Lower leg skin (tissue), 4 donors: ENCODE data around the gene MAGED1. TPM values are rescaled to one million over a fixed set of nuclear protein-coding genes. Genes with fewer than 3 reads are reported as not detected.

Experiments used
- DNase-seq, 2 donors: peaks; one replicate each; pipeline ENCODE4 v3.0.0-alpha.2; 2019; ENCODE audit warnings: low spot score in 2 of 2
- H3K4me3 ChIP-seq: fragments of 200-600 bp; sonication (generic); 2 replicates; pipeline ENCODE4 v1.5.1; 2017; ENCODE audit warnings: mild to moderate bottlenecking, low read depth; ENCODE audit not compliant: poor library complexity, severe bottlenecking
- POLR2A ChIP-seq, 2 donors: fragments of 450-650 bp; IDR thresholded peaks; one replicate each; pipeline ENCODE4 v1.6.1; 2016 to 2017; ENCODE audit warnings: antibody characterized with exemption in 2 of 2, mild to moderate bottlenecking in 1 of 2, moderate library complexity in 1 of 2
- WGBS, 2 donors: methylation state at CpG; one replicate each; pipeline ENCODE4 v1.1.5; 2018; 5-methylcytosine and 5-hydroxymethylcytosine counted together
- intact Hi-C: fragments of 100-400 bp; cut with DNase I; formaldehyde crosslinking; loops from one replicate; pipeline ENCODE4 v1.15.0; 2023; ENCODE audit warnings: low total_unique reads
- total RNA-seq, 4 donors: library from RNA; depleted of rRNA; stranded (reverse); fragments of >200 nt; gene quantifications; one replicate each; pipeline ENCODE4 v1.1.0, GENCODE V29; 2016
- TF ChIP-seq, protein P1 (sequence below), 3 donors: fragments of 450-650 bp; IDR thresholded peaks; one replicate each; pipeline ENCODE4 v1.5.1; 2016; ENCODE audit warnings: antibody characterized with exemption in 3 of 3, mild to moderate bottlenecking in 3 of 3, moderate library complexity in 2 of 3

Gene MAGED1
- total RNA-seq, 4 donors from 2014 or later: 26.0 to 42.3 (median 31.1) TPM

GRCh38 chrX:51891245-51891644 is 2.2 kb upstream of the MAGED1 start:
- no peak for DNase-seq
- intact Hi-C loops: no loop called here
- WGBS, 2 donors: 79 to 88% methylated on average over 1 of the region's 1 CpG
- no peak overlapping the region for H3K4me3 ChIP-seq
- no peak for TF ChIP-seq POLR2A (IDR thresholded peaks at IDR 0.05)
- TF ChIP-seq, protein P1, sequence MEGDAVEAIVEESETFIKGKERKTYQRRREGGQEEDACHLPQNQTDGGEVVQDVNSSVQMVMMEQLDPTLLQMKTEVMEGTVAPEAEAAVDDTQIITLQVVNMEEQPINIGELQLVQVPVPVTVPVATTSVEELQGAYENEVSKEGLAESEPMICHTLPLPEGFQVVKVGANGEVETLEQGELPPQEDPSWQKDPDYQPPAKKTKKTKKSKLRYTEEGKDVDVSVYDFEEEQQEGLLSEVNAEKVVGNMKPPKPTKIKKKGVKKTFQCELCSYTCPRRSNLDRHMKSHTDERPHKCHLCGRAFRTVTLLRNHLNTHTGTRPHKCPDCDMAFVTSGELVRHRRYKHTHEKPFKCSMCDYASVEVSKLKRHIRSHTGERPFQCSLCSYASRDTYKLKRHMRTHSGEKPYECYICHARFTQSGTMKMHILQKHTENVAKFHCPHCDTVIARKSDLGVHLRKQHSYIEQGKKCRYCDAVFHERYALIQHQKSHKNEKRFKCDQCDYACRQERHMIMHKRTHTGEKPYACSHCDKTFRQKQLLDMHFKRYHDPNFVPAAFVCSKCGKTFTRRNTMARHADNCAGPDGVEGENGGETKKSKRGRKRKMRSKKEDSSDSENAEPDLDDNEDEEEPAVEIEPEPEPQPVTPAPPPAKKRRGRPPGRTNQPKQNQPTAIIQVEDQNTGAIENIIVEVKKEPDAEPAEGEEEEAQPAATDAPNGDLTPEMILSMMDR (IDR thresholded peaks at IDR 0.05): no peak

- peak in 1 of 2 donors; percentile 61 for DNase-seq
- no peak for TF ChIP-seq POLR2A (IDR thresholded peaks at IDR 0.05)
- TF ChIP-seq, protein P1 (IDR thresholded peaks at IDR 0.05): no peak
- 20 to 44% methylated on average over 3 to 6 of the region's 6 CpGs for WGBS, 2 donors
- no peak overlapping the region for H3K4me3 ChIP-seq
- intact Hi-C loops: no loop called here
Observed at GRCh38 chrX:51891821-51892551, 1.4 kb upstream of the MAGED1 start.

DNA sequence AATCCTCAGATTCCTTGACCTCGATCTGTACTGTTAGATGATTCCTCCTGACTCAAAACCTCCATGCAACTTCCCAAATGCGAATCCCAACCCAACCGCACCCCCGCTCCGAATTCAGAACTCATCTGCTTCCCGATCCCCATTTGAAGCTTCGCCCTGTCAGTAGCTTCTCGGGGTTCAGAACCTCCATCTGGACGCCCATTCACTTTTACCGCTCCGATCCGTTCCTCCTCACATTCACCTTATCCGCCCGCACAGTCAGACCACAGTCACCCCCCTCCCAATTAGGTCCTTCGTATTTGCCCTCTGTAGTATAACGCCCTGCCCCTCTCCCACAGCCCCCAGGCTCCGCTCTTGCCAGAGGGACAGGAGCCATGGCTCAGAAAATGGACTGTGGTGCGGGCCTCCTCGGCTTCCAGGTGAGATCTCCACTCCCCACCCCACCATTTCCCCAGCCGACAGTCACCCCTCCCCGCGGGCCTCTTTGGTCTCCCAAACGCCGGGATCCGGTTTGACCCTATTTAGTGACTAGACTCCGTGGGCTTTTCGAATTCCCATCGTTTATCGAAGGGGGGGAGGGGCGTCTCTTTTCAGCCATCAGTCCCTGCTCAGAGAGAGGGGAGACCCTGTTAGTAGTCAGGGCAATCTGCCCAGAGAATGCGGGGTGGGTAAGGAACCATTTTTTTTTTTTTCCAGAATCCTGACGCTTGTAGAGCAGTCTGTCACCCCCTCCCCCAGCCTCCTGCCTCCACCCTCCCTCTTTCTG is 691 bp downstream of the MAGED1 start:
- DNase-seq: no peak
- WGBS, 2 donors: 1 to 36% methylated on average over 32 of the region's 32 CpGs
- TF ChIP-seq, protein P1 (IDR thresholded peaks at IDR 0.05): no peak
- no peak for TF ChIP-seq POLR2A (IDR thresholded peaks at IDR 0.05)
- intact Hi-C loops: no loop called here
- H3K4me3 ChIP-seq: peak overlapping the region; percentile 25

DNA sequence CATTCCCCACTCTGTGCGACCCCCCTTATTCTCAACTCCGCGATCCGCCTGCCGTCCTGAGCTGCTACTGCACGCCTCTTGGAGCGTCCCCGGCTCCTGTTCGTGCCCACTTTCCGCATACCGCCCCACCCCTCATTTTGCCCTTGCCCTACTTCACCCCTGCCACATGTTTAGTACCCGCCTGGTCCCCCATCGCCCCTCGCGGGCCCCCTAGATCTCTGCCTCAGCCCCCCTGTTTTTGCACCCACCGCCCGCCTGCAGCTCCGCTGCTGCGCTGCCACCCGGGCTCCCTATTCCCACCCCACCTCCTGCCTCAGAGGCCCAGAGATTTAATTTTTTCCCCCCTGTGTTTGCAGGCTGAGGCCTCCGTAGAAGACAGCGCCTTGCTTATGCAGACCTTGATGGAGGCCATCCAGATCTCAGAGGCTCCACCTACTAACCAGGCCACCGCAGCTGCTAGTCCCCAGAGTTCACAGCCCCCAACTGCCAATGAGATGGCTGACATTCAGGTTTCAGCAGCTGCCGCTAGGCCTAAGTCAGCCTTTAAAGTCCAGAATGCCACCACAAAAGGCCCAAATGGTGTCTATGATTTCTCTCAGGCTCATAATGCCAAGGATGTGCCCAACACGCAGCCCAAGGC is 1.4 kb downstream of the MAGED1 start:
- no peak for DNase-seq
- intact Hi-C loops: no loop called here
- 16 to 37% methylated on average over 24 to 25 of the region's 25 CpGs for WGBS, 2 donors
- H3K4me3 ChIP-seq: no peak overlapping the region
- TF ChIP-seq, protein P1 (IDR thresholded peaks at IDR 0.05): no peak
- no peak for TF ChIP-seq POLR2A (IDR thresholded peaks at IDR 0.05)

- DNase-seq: no peak
- intact Hi-C loops: no loop called here
- no peak overlapping the region for H3K4me3 ChIP-seq
- TF ChIP-seq, protein P1 (IDR thresholded peaks at IDR 0.05): no peak
- no peak for TF ChIP-seq POLR2A (IDR thresholded peaks at IDR 0.05)
- WGBS, 2 donors: 92 to 94% methylated on average over 9 to 12 of the region's 12 CpGs
Observed at GRCh38 chrX:51896626-51897025, 3.2 kb downstream of the MAGED1 start.
